K562 (cell line): ENCODE data around the gene DNAJB2. TPM values are rescaled to one million over a fixed set of nuclear protein-coding genes. Genes with fewer than 3 reads are reported as not detected.

Source experiments
- CBX3 ChIP-seq, 2 experiments: IDR thresholded peaks; 1 replicate in 1 of 2; 2 replicates in 1 of 2; pipeline ENCODE4 v1.6.1; 2012; ENCODE audit warnings: inconsistent platforms in 2 of 2, low read length in 2 of 2, borderline replicate concordance in 1 of 2, control low read depth in 1 of 2
- CCNT2 ChIP-seq: IDR thresholded peaks from 2 replicates; pipeline ENCODE4 v1.6.1; 2011; ENCODE audit warnings: borderline replicate concordance, low read depth, mild to moderate bottlenecking, moderate library complexity, mixed read lengths, low read length; ENCODE audit not compliant: insufficient read length; ENCODE audit errors: extremely low read depth
- COPS2 ChIP-seq: fragments of 450-650 bp; conservative IDR thresholded peaks from 2 replicates; pipeline ENCODE4 v1.6.1; 2016; ENCODE audit warnings: mild to moderate bottlenecking, moderate library complexity
- CREB3L1 ChIP-seq: fragments of 450-650 bp; IDR thresholded peaks from 2 replicates; pipeline ENCODE4 v1.6.1; 2014; ENCODE audit warnings: low read depth, mild to moderate bottlenecking, moderate library complexity, borderline replicate concordance
- DNMT1 ChIP-seq: fragments of 450-650 bp; IDR thresholded peaks from 2 replicates; pipeline ENCODE4 v1.6.1; 2016; ENCODE audit warnings: antibody characterized with exemption, mild to moderate bottlenecking
- ETV5 ChIP-seq: sonication (generic); formaldehyde crosslinking; IDR thresholded peaks from 2 replicates; pipeline ENCODE4 v1.4.0; 2020; ENCODE audit warnings: low read depth, mild to moderate bottlenecking, missing genetic modification reagents
- HNRNPL ChIP-seq: fragments of 200-400 bp; formaldehyde crosslinking; IDR thresholded peaks from 2 replicates; pipeline ENCODE4 v1.6.1; 2017; ENCODE audit warnings: low read depth, mild to moderate bottlenecking, low read length
- ID3 ChIP-seq, 2 experiments: fragments of 250-450 bp in 1 of 2; fragments of 450-650 bp in 1 of 2; sonication (Bioruptor Pico) in 1 of 2; IDR thresholded peaks; 2 replicates each; pipeline versions ENCODE4 v1.6.1 to v1.8.0; 2016 to 2021; ENCODE audit warnings: mild to moderate bottlenecking in 2 of 2, moderate library complexity in 2 of 2, missing compliant biosample characterization in 1 of 2, missing genetic modification characterization in 1 of 2
- MIER1 ChIP-seq: fragments of 450-650 bp; IDR thresholded peaks from 2 replicates; pipeline ENCODE4 v1.6.1; 2016; ENCODE audit warnings: antibody characterized with exemption, mild to moderate bottlenecking, low read depth
- NFATC3 ChIP-seq: fragments of 450-650 bp; IDR thresholded peaks from 2 replicates; pipeline ENCODE4 v1.6.1; 2017; ENCODE audit warnings: mild to moderate bottlenecking
- NFIX ChIP-seq: fragments of 250-450 bp; sonication (Bioruptor Pico); IDR thresholded peaks from 2 replicates; pipeline ENCODE4 v1.4.0; 2020; ENCODE audit warnings: low read depth, mild to moderate bottlenecking, moderate library complexity
- RAD51 ChIP-seq: fragments of 450-650 bp; IDR thresholded peaks from 2 replicates; pipeline ENCODE4 v1.7.1; 2016; ENCODE audit warnings: low read depth, mild to moderate bottlenecking, borderline replicate concordance
- SIN3A ChIP-seq, 2 experiments: fragments of 150-350 bp in 1 of 2; IDR thresholded peaks; 2 replicates each; pipeline ENCODE4 v1.6.1; 2011 to 2016; ENCODE audit warnings: borderline replicate concordance in 2 of 2, low read depth in 2 of 2, low read length in 2 of 2, mild to moderate bottlenecking in 2 of 2, moderate library complexity in 2 of 2; ENCODE audit not compliant: control insufficient read depth in 1 of 2
- STAT6 ChIP-seq: sonication (generic); formaldehyde crosslinking; IDR thresholded peaks from 2 replicates; pipeline ENCODE4 v1.8.1; 2023; ENCODE audit warnings: mild to moderate bottlenecking, missing genetic modification reagents
- TEAD1 ChIP-seq, 2 experiments: fragments of 450-650 bp in 1 of 2; sonication (generic) in 1 of 2; formaldehyde crosslinking; IDR thresholded peaks; 2 replicates each; pipeline versions ENCODE4 v1.4.0 to v1.8.0; 2020 to 2022; ENCODE audit warnings: mild to moderate bottlenecking in 2 of 2, missing genetic modification reagents in 1 of 2
- ZNF395 ChIP-seq: fragments of 200-800 bp; sonication (Bioruptor generic); IDR thresholded peaks from 2 replicates; pipeline ENCODE4 v1.6.1; 2017; ENCODE audit warnings: missing genetic modification characterization, missing compliant biosample characterization
- ZNF518B ChIP-seq: fragments of 250-450 bp; sonication (Bioruptor Pico); IDR thresholded peaks from 2 replicates; pipeline ENCODE4 v1.5.0; 2021; ENCODE audit warnings: mild to moderate bottlenecking, moderate library complexity
- polyA plus RNA-seq, 8 experiments: library from polyadenylated mRNA; depleted of rRNA in 4 of 8; stranded (reverse) in 5 of 8; unstranded in 3 of 8; fragments of >200 nt; fragmentation: Nextera tagmentation in 2 of 8; fragmentation: Illumina TruSeq in 1 of 8; extraction: Ambion mirVana in 2 of 8; extraction: Trizol in 1 of 8; gene quantifications; 2 replicates each; pipeline versions ENCODE4 v1.2.1 to v1.2.3, GENCODE V29; 2011 to 2014; ENCODE audit warnings: inconsistent platforms in 1 of 8, missing spikeins in 1 of 8
- total RNA-seq, 7 experiments: library from RNA; depleted of rRNA in 6 of 7; stranded (reverse); fragments of >200 nt in 6 of 7; fragmentation: Illumina TruSeq in 2 of 7; extraction: Trizol in 2 of 7; gene quantifications; 2 replicates each; pipeline versions ENCODE4 v1.2.1 to v1.2.3, GENCODE V29; 2011 to 2021; ENCODE audit warnings: low replicate concordance in 1 of 7

The DNAJB2 gene
- total and polyA plus RNA-seq, 9 of the 15 experiments (the other 6 are each of a cell fraction or from before 2014, with no cell fraction given) = 0.08 to 3.0 (median 2.2) TPM; not detected in 1

GRCh38 chr2:219230059-219230540 is 49.1 kb upstream of the DNAJB2 start (continued):
- no peak for TF ChIP-seq ID3 (CRISPR knock-in tag; IDR thresholded peaks at IDR 0.05)
- TF ChIP-seq ID3 (tag; IDR thresholded peaks at IDR 0.05) = no peak
- peak in 1 of 2 experiments; percentile 30; a peak in 1 of 4 replicates for TF ChIP-seq SIN3A (IDR thresholded peaks at IDR 0.05; ENCODE audit: borderline replicate concordance in 2 of 2, control insufficient read depth in 1 of 2, low read depth in 2 of 2, low read length in 2 of 2)
- TF ChIP-seq DNMT1 = no peak
- TF ChIP-seq RAD51 = no peak
- no peak for TF ChIP-seq STAT6 (CRISPR knock-in tag)
- no peak for TF ChIP-seq CCNT2
- TF ChIP-seq HNRNPL = no peak
- TF ChIP-seq NFATC3 = no peak
- TF ChIP-seq CREB3L1 = 0 out of 2 replicates have a peak, but pooled peaks have one; percentile 12
- TF ChIP-seq TEAD1 (CRISPR knock-in tag; IDR thresholded peaks at IDR 0.05) = no peak
- no peak for TF ChIP-seq ZNF518B (CRISPR knock-in tag)
- no peak for TF ChIP-seq NFIX (CRISPR knock-in tag)
- TF ChIP-seq COPS2 = no peak
- TF ChIP-seq MIER1 = no peak
- no peak for TF ChIP-seq ZNF395 (CRISPR knock-in tag)
- no peak for TF ChIP-seq CBX3 (IDR thresholded peaks at IDR 0.05; ENCODE audit: borderline replicate concordance in 1 of 2, low read length in 2 of 2)
- TF ChIP-seq ETV5 (CRISPR knock-in tag) = no peak
